Bronchial epithelial cell (primary cell): Measurements from ENCODE around the gene TTC39A. TPM values are rescaled to one million over a fixed set of nuclear protein-coding genes. Genes with fewer than 3 reads are reported as not detected.

ENCODE experiments used
- DNase-seq: peaks from one replicate; pipeline ENCODE4 v3.0.0-alpha.2; 2010; ENCODE audit warnings: low read depth
- FAIRE-seq: peaks from 2 replicates; lab custom pipeline; 2011; peaks lifted over from hg19 to GRCh38; lab: Jason Lieb, UNC
- H3K27me3 ChIP-seq: 2 replicates; pipeline ENCODE4 v1.5.1; 2011; ENCODE audit warnings: low read length; ENCODE audit not compliant: control insufficient read depth, insufficient read depth
- H3K36me3 ChIP-seq: 2 replicates; pipeline ENCODE4 v1.5.1; 2011; ENCODE audit warnings: low read length; ENCODE audit not compliant: control insufficient read depth, insufficient read depth
- H3K4me3 ChIP-seq: 2 replicates; pipeline ENCODE4 v1.5.1; 2011; ENCODE audit warnings: mild to moderate bottlenecking, low read depth, low read length, control low read depth
- total RNA-seq: library from RNA; depleted of rRNA; stranded (reverse); fragments of >200 nt; gene quantifications from 2 replicates; pipeline ENCODE4 v1.2.1, GENCODE V29; 2014
- TF ChIP-seq, protein P1 (sequence below): IDR thresholded peaks from 2 replicates; pipeline ENCODE4 v1.5.1; 2011; ENCODE audit warnings: mild to moderate bottlenecking, moderate library complexity, low read length, control low read depth, inconsistent platforms; ENCODE audit not compliant: insufficient read depth, severe bottlenecking

TTC39A gene
- total RNA-seq, 1 donor from 2014 or later: 6.1 TPM

DNA sequence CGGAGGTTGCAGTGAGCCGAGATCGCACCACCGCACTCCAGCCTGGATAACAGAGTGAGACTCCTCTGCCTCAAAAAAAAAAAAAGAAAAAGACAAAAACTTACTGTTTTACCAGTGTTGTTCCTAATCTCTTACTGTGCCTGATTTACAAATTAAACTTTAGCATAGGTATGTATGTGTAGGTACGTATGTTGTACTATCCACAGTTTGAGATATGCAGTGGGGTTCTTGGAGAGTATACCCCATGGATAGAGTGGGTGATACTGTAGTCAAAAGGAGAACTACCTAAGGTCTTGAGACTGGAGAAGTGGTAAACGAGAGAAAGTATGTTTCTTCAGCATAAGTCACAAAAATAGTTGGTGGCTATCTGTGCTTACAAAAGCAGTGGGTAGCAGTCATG is 55.7 kb downstream of the TTC39A start:
- no peak for DNase-seq
- Histone ChIP-seq H3K4me3 (no peak overlapping the region), H3K27me3 (no peaks in the 10 kb centered on the region), H3K36me3 (peaks cover 5% of the 10 kb centered on the region)
- no peak for FAIRE-seq
- TF ChIP-seq, protein P1, sequence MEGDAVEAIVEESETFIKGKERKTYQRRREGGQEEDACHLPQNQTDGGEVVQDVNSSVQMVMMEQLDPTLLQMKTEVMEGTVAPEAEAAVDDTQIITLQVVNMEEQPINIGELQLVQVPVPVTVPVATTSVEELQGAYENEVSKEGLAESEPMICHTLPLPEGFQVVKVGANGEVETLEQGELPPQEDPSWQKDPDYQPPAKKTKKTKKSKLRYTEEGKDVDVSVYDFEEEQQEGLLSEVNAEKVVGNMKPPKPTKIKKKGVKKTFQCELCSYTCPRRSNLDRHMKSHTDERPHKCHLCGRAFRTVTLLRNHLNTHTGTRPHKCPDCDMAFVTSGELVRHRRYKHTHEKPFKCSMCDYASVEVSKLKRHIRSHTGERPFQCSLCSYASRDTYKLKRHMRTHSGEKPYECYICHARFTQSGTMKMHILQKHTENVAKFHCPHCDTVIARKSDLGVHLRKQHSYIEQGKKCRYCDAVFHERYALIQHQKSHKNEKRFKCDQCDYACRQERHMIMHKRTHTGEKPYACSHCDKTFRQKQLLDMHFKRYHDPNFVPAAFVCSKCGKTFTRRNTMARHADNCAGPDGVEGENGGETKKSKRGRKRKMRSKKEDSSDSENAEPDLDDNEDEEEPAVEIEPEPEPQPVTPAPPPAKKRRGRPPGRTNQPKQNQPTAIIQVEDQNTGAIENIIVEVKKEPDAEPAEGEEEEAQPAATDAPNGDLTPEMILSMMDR: no peak

DNA sequence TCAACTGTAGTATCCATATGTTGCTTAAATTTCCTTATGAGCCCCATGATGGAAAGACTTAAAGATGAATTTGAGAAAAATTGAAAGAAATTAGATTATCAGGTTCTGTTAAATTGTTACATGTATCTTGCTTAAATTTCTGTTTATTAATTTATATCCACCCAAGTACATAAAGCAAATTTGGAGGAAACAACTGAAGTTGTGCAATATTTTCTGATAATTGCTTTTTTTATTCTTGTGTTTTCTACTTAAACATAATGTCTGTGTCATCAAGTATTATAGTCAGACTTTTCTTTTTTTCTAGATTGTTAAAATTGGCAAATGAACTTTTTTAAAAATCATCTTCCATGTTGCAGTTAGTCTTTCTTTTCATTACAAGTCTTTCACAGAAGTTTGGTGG is 57.4 kb downstream of the TTC39A start:
- Histone ChIP-seq H3K4me3 (no peak overlapping the region), H3K27me3 (no peaks in the 10 kb centered on the region), H3K36me3 (peaks cover 6% of the 10 kb centered on the region)
- FAIRE-seq (no peak), DNase-seq (no peak)
- TF ChIP-seq, protein P1: no peak

DNA sequence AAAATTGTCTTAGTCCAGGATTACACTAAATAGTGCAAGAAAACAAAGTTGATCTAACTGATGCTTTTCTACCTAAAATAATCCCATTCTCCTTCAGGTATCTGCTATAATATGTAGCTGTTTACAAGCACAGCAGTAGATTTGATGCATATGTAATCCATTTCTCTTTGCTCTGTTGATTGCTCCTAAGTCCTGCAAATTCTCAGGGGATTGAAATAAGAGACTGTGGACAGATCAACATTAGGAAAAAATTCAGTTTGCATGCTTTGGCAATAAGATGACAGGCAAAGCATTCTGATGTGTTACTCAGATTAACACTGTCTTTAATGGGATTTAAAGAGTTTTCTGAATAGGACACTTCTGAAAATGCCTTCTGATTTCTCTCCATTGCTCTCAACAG is 59.6 kb downstream of the TTC39A start:
- TF ChIP-seq, protein P1: no peak
- DNase-seq (no peak), FAIRE-seq (no peak)
- no peaks in the 10 kb centered on the region for H3K27me3 ChIP-seq
- H3K4me3 ChIP-seq: no peak overlapping the region
- H3K36me3 ChIP-seq: peaks cover 5% of the 10 kb centered on the region

DNA sequence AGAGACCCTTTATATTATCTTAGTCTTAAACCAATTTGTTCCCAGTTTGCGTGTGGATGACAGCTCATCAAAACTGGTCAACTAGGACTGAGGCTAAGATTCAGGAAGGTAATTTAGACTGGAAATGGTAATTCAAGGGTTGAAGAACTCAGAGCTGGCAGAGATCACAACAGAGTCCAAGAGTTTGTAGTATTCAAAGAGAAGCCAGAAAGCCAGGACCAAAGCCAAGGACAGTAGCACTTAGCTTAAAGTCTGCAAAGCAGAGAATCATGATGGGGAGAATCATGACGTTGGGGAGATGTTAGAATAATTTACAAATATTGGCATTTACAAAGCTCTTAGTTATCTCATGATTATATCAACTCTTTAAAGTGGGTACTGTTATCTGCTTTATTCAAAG is 61.7 kb downstream of the TTC39A start:
- Histone ChIP-seq H3K27me3 (no peaks in the 10 kb centered on the region), H3K4me3 (no peak overlapping the region), H3K36me3 (peaks cover 5% of the 10 kb centered on the region)
- TF ChIP-seq, protein P1: no peak
- DNase-seq (no peak), FAIRE-seq (no peak)

DNA sequence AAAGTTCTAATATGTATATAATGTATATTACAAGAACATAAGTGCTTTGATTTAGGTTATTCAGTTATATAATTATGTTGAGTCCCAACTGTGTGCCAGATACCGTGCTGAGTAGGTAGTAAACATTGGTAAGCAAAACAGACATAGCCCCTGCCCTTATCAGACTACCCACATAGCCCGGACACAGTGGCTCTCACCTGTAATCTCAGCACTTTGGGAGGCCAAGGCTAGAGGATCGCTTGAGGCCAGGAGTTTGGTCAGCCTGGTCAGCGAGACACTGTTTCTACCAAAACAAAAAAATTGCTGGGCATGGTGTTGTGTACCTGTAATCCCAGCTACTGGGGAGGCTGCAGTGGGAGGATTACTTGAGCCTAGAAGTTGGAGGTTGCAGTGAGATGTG is 63.6 kb downstream of the TTC39A start:
- FAIRE-seq: no peak
- TF ChIP-seq, protein P1: no peak
- Histone ChIP-seq H3K36me3 (peaks cover 5% of the 10 kb centered on the region), H3K27me3 (no peaks in the 10 kb centered on the region), H3K4me3 (no peak overlapping the region)
- no peak for DNase-seq

DNA sequence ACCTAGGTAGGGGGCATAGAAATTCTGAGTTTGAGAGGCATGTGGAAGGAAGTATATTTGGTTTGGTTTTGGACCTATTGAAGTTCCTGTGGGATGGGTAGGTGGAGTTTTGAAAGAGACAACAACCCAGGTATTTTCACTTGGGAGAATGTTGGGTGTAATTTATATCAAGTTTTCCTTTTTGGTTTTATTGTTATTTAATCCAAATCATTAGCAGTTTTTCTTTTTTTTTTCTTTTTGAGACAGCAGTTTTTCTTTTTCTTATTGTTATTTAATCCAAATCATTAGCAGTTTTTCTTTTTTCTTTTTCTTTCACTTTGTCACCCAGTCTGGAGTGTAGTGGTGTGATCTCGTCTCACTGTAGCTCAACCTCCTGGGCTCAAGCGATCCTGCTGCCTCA is 64.2 kb downstream of the TTC39A start:
- Histone ChIP-seq H3K27me3 (no peaks in the 10 kb centered on the region), H3K4me3 (no peak overlapping the region), H3K36me3 (peaks cover 5% of the 10 kb centered on the region)
- DNase-seq (no peak), FAIRE-seq (no peak)
- TF ChIP-seq, protein P1: no peak
